Neuronal stem cell (in vitro differentiated cells): ENCODE data around the gene CHST10.
A peak's percentile ranks its signal among the peaks of the same experiment; 100 is the strongest.

Source experiments
- DNase-seq: peaks from one replicate; pipeline ENCODE4 v3.0.0-alpha.2; 2013; ENCODE audit warnings: low spot score
- H2AFZ ChIP-seq: one replicate; pipeline ENCODE4 v1.6.1; 2013; ENCODE audit warnings: mild to moderate bottlenecking, low read length, inconsistent platforms
- H2AK5ac ChIP-seq: 2 replicates; pipeline ENCODE4 v1.6.1; 2013; ENCODE audit warnings: low read depth, mild to moderate bottlenecking, inconsistent platforms, low read length, moderate library complexity, mixed read lengths
- H2BK120ac ChIP-seq: 2 replicates; pipeline ENCODE4 v1.6.1; 2013; ENCODE audit warnings: low read depth, mild to moderate bottlenecking, inconsistent platforms, low read length, moderate library complexity, mixed read lengths
- H2BK12ac ChIP-seq: one replicate; pipeline ENCODE4 v1.6.1; 2013; ENCODE audit warnings: low read length, inconsistent platforms
- H2BK15ac ChIP-seq: 2 replicates; pipeline ENCODE4 v1.6.1; 2013; ENCODE audit warnings: mild to moderate bottlenecking, low read length, inconsistent platforms, mixed read lengths
- H2BK5ac ChIP-seq: one replicate; pipeline ENCODE4 v1.6.1; 2013; ENCODE audit warnings: inconsistent platforms, mild to moderate bottlenecking, low read length, moderate library complexity
- H3K14ac ChIP-seq: one replicate; pipeline ENCODE4 v1.6.1; 2013; ENCODE audit warnings: low read length, inconsistent platforms
- H3K18ac ChIP-seq: 2 replicates; pipeline ENCODE4 v1.6.1; 2013; ENCODE audit warnings: low read length, inconsistent platforms
- H3K23ac ChIP-seq: 2 replicates; pipeline ENCODE4 v1.6.1; 2013; ENCODE audit warnings: low read depth, mild to moderate bottlenecking, mixed read lengths, low read length, inconsistent platforms; ENCODE audit not compliant: poor library complexity
- H3K27ac ChIP-seq: replicated peaks from 3 replicates; pipeline ENCODE4 v1.5.1; 2013; ENCODE audit warnings: low read length, inconsistent platforms
- H3K27me3 ChIP-seq, 3 experiments: 2 replicates each; pipeline ENCODE4 v1.6.1; 2013; ENCODE audit warnings: low read length in 3 of 3, mild to moderate bottlenecking in 2 of 3, inconsistent platforms in 1 of 3, low read depth in 1 of 3, mixed read lengths in 1 of 3, moderate library complexity in 1 of 3; ENCODE audit not compliant: control insufficient read depth in 3 of 3, insufficient read depth in 3 of 3
- H3K36me3 ChIP-seq, 2 donors: replicated peaks in 1 of 2; 2 replicates each; pipeline ENCODE4 v1.6.1; 2013; ENCODE audit warnings: low read length in 2 of 2; ENCODE audit not compliant: control insufficient read depth in 2 of 2, insufficient read depth in 2 of 2
- H3K4ac ChIP-seq: 2 replicates; pipeline ENCODE4 v1.6.1; 2013; ENCODE audit warnings: inconsistent platforms, mild to moderate bottlenecking, low read length, moderate library complexity
- H3K4me1 ChIP-seq, 2 donors: 1 replicate in 1 of 2; 2 replicates in 1 of 2; pipeline ENCODE4 v1.6.1; 2013; ENCODE audit warnings: low read length in 2 of 2, low read depth in 1 of 2; ENCODE audit not compliant: control insufficient read depth in 2 of 2, insufficient read depth in 1 of 2
- H3K4me2 ChIP-seq: one replicate; pipeline ENCODE4 v1.6.1; 2013; ENCODE audit warnings: mild to moderate bottlenecking, low read length, inconsistent platforms; ENCODE audit not compliant: insufficient read depth, poor library complexity, severe bottlenecking
- H3K4me3 ChIP-seq, 2 donors: 2 replicates each; pipeline ENCODE4 v1.5.1; 2013; ENCODE audit warnings: low read length in 2 of 2, mild to moderate bottlenecking in 2 of 2, inconsistent platforms in 1 of 2, moderate library complexity in 1 of 2
- H3K79me1 ChIP-seq: one replicate; pipeline ENCODE4 v1.6.1; 2013; ENCODE audit warnings: low read depth, mild to moderate bottlenecking, inconsistent platforms, low read length, moderate library complexity
- H3K9ac ChIP-seq: one replicate; pipeline ENCODE4 v1.6.1; 2013; ENCODE audit warnings: mild to moderate bottlenecking, low read depth, low read length, inconsistent platforms; ENCODE audit not compliant: poor library complexity
- H3K9me3 ChIP-seq, 2 donors: replicated peaks in 1 of 2; 2 replicates each; pipeline versions ENCODE3 to v1.6.1; 2013; ENCODE audit warnings: low read length in 2 of 2, mild to moderate bottlenecking in 2 of 2, inconsistent platforms in 1 of 2, low read depth in 1 of 2, mixed read lengths in 1 of 2, moderate library complexity in 1 of 2; ENCODE audit not compliant: control insufficient read depth in 2 of 2, insufficient read depth in 1 of 2
- H4K8ac ChIP-seq: one replicate; pipeline ENCODE4 v1.6.1; 2013; ENCODE audit warnings: low read depth, mild to moderate bottlenecking, inconsistent platforms, low read length, moderate library complexity
- H4K91ac ChIP-seq: one replicate; pipeline ENCODE4 v1.6.1; 2013; ENCODE audit warnings: low read length, low read depth, mild to moderate bottlenecking, inconsistent platforms; ENCODE audit not compliant: poor library complexity
- WGBS, 2 donors: extraction: QIAGEN DNeasy Blood & Tissue Kit; methylation state at CpG; one replicate each; pipeline ENCODE4 v1.1.7; 2013; ENCODE audit warnings: missing lambda C conversion rate in 2 of 2, mixed read lengths in 1 of 2; ENCODE audit not compliant: insufficient read length in 2 of 2, insufficient replicate concordance in 1 of 2; ENCODE audit errors: extremely low coverage in 2 of 2; 5-methylcytosine and 5-hydroxymethylcytosine counted together

The CHST10 gene

DNA sequence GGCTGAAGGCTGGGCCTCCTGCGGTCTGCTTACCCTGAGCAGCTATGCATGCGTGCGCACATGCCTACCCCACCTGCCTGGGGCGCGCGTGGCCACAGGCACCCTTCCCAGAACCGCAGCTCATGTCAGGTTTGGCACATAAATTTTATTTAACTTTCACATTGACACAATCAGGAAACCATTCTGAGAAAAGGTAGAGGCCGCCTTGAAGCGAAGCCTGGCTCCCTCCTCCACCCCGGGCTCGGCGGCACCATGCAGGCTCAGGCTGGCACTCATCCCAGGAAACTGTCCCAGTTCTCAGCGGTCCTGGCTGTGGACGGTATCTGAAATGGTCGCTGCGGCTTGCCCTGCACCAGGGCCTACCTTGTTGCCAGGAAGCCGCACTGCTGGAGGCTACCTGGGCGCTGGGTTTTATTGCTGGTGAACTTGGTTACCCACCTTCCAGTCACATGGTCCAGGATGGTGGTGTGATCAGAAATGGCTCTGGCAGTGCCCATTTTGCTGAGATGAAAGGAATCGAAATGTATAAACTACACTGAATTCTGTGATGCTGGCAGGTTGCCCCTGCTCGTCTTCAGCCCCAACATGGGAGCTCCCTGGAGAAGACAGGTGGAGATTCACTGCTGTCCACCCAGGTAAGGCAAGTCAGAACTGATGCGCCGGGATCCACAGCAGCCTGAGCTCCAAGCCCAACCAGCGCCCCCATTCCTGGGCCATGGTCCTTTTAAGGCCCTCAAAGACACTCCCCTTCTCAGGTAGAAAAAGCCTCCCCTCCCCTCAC lies 25.5 kb downstream of the CHST10 start:
- H4K8ac ChIP-seq: no peak overlapping the region
- WGBS, 2 donors: no CpG with 5 or more reads among the region's 23 CpGs
- no peak overlapping the region for H4K91ac ChIP-seq
- H2BK12ac ChIP-seq: no peak overlapping the region
- no peak overlapping the region for H3K9ac ChIP-seq
- H2AK5ac ChIP-seq: no peak overlapping the region
- no peak for DNase-seq
- H2BK15ac ChIP-seq: no peak overlapping the region
- peaks cover 31 to 62% of the 10 kb centered on the region in 2 donors for H3K36me3 ChIP-seq
- no peak overlapping the region for H3K4me3 ChIP-seq
- no peak overlapping the region for H3K23ac ChIP-seq
- no peaks in the 10 kb centered on the region for H3K9me3 ChIP-seq
- peak overlapping the region; percentile 71 for H3K18ac ChIP-seq
- H2AFZ ChIP-seq: no peak overlapping the region
- no peak overlapping the region for H3K27ac ChIP-seq
- no peak overlapping the region for H3K4me2 ChIP-seq
- H3K4ac ChIP-seq: peak overlapping the region; percentile 19
- H2BK5ac ChIP-seq: no peak overlapping the region
- H3K4me1 ChIP-seq: no peaks in the 10 kb centered on the region
- H3K14ac ChIP-seq: no peak overlapping the region
- H3K27me3 ChIP-seq: no peaks in the 10 kb centered on the region
- H2BK120ac ChIP-seq: no peak overlapping the region
- H3K79me1 ChIP-seq: no peaks in the 10 kb centered on the region

GRCh38 chr2:100390001-100390940 lies 27.2 kb downstream of the CHST10 start:
- Histone ChIP-seq H2BK12ac (no peak overlapping the region), H3K27me3 (no peaks in the 10 kb centered on the region), H4K8ac (no peak overlapping the region), H3K14ac (no peak overlapping the region), H3K9ac (peak overlapping the region; percentile 32), H2AFZ (no peak overlapping the region), H2AK5ac (no peak overlapping the region), H3K4ac (no peak overlapping the region), H3K18ac (peak overlapping the region; percentile 12), H2BK15ac (no peak overlapping the region), H3K9me3 (no peaks in the 10 kb centered on the region), H3K79me1 (no peaks in the 10 kb centered on the region), H3K4me1 (no peaks in the 10 kb centered on the region), H4K91ac (no peak overlapping the region), H3K27ac (no peak overlapping the region), H3K36me3 (peaks cover 23 to 46% of the 10 kb centered on the region in 2 donors), H3K4me3 (no peak overlapping the region), H2BK5ac (no peak overlapping the region), H3K23ac (peak overlapping the region; percentile 69), H3K4me2 (no peak overlapping the region), H2BK120ac (no peak overlapping the region)
- WGBS, 2 donors: no CpG with 5 or more reads among the region's 12 CpGs
- no peak for DNase-seq

- no peak overlapping the region for H3K14ac ChIP-seq
- H2BK15ac ChIP-seq: no peak overlapping the region
- no peak overlapping the region for H2AK5ac ChIP-seq
- no peaks in the 10 kb centered on the region for H3K79me1 ChIP-seq
- no peak overlapping the region for H3K9ac ChIP-seq
- no peak overlapping the region for H2AFZ ChIP-seq
- no CpG with 5 or more reads among the region's 6 CpGs for WGBS, 2 donors
- DNase-seq: no peak
- no peak overlapping the region for H3K4me2 ChIP-seq
- H2BK12ac ChIP-seq: no peak overlapping the region
- no peak overlapping the region for H3K4ac ChIP-seq
- H3K27me3 ChIP-seq: no peaks in the 10 kb centered on the region
- H3K18ac ChIP-seq: no peak overlapping the region
- peak overlapping the region; percentile 52 for H3K23ac ChIP-seq
- no peak overlapping the region for H4K8ac ChIP-seq
- no peaks in the 10 kb centered on the region for H3K4me1 ChIP-seq
- peaks cover 22 to 31% of the 10 kb centered on the region in 2 donors for H3K36me3 ChIP-seq
- no peak overlapping the region for H2BK5ac ChIP-seq
- no peak overlapping the region for H3K27ac ChIP-seq
- H4K91ac ChIP-seq: no peak overlapping the region
- H3K4me3 ChIP-seq: no peak overlapping the region
- H2BK120ac ChIP-seq: no peak overlapping the region
- no peaks in the 10 kb centered on the region for H3K9me3 ChIP-seq
Observed at GRCh38 chr2:100388703-100389102, 28.8 kb downstream of the CHST10 start.

GRCh38 chr2:100383954-100384353 lies 33.5 kb downstream of the CHST10 start:
- Histone ChIP-seq H3K27ac (no peak overlapping the region), H3K79me1 (no peaks in the 10 kb centered on the region), H2BK120ac (no peak overlapping the region), H3K4me2 (no peak overlapping the region), H3K4ac (no peak overlapping the region), H2BK15ac (no peak overlapping the region), H3K9me3 (no peaks in the 10 kb centered on the region), H3K14ac (no peak overlapping the region), H3K4me3 (no peak overlapping the region), H4K91ac (no peak overlapping the region), H3K4me1 (no peaks in the 10 kb centered on the region), H3K23ac (no peak overlapping the region), H2BK12ac (no peak overlapping the region), H3K18ac (no peak overlapping the region), H4K8ac (no peak overlapping the region), H2AFZ (no peak overlapping the region), H3K9ac (no peak overlapping the region), H3K27me3 (no peaks in the 10 kb centered on the region), H3K36me3 (peaks cover 0 to 2% of the 10 kb centered on the region in 2 donors), H2BK5ac (no peak overlapping the region), H2AK5ac (no peak overlapping the region)
- no peak for DNase-seq
- no CpG with 5 or more reads among the region's 5 CpGs for WGBS, 2 donors
